Sciatic nerve (tissue), 2 donors: ENCODE data around the gene ACMSD. TPM values are rescaled to one million over a fixed set of nuclear protein-coding genes. Genes with fewer than 3 reads are reported as not detected.
"Not testable (repeated sequence)": the region's sequence is repeated elsewhere in the genome, so short reads cannot be mapped to it uniquely, and the experiment has no call there.

Experiments used
- ATAC-seq: fragments of 200-7000 bp; cut with Tn5 transposase; one replicate; pipeline ENCODE4 v1.9.1; 2020; ENCODE audit warnings: mild to moderate bottlenecking, moderate library complexity
- DNase-seq: peaks from one replicate; pipeline ENCODE4 v3.0.0-alpha.2; 2020; ENCODE audit warnings: low spot score
- intact Hi-C: fragments of 100-400 bp; cut with DNase I; formaldehyde crosslinking; loops from one replicate; pipeline ENCODE4 v1.14.2; 2022
- total RNA-seq: library from RNA; stranded (reverse); fragmentation: NEBNext Ultra II Directional; extraction: Animal tissue kit (Norgen Biotek cat#: 25700); gene quantifications from one replicate; pipeline ENCODE4 v1.2.1, GENCODE V29; 2021
- donor health status: DM: no; HTN: no; CAD: no.
- donor health status: DM: no; HTN: no; CAD: no.

The ACMSD gene
- total RNA-seq, 1 donor from 2014 or later: not detected

GRCh38 chr2:134845719-134846118 is 7.3 kb downstream of the ACMSD start:
- no peak for ATAC-seq
- DNase-seq: no peak
- intact Hi-C loops: no loop called here

GRCh38 chr2:134846213-134846612 is 7.8 kb downstream of the ACMSD start:
- ATAC-seq: no peak
- DNase-seq: no peak
- intact Hi-C loops: no loop called here

GRCh38 chr2:134847582-134847981 is 9.2 kb downstream of the ACMSD start:
- DNase-seq, intact Hi-C loops, ATAC-seq: not testable (repeated sequence)

GRCh38 chr2:134852518-134852917 is 14.1 kb downstream of the ACMSD start:
- no peak for ATAC-seq
- intact Hi-C loops: no loop called here
- DNase-seq: no peak

DNA sequence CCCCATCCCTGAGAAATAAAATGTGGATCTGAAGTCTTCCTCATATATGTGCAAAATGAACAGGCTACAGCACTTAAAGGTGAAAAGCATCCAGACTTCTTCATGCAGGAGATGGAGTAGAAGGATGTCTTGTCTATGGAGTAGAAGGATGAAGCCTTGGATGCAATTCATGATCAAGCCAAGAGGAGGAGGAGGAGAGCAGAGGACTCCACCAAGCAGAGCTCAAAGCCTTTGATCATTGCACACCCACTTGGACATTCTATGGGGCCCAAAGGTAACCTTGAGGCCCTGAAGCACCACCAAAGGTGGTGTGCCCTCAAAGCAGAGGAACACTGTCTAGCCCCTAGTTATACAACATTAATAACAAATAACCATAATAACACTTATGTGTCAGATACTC is 17.3 kb downstream of the ACMSD start:
- no peak for ATAC-seq
- DNase-seq: no peak
- intact Hi-C loops: no loop called here

GRCh38 chr2:134858245-134858644 is 19.8 kb downstream of the ACMSD start:
- intact Hi-C loops: no loop called here
- ATAC-seq (no peak), DNase-seq (no peak)

DNA sequence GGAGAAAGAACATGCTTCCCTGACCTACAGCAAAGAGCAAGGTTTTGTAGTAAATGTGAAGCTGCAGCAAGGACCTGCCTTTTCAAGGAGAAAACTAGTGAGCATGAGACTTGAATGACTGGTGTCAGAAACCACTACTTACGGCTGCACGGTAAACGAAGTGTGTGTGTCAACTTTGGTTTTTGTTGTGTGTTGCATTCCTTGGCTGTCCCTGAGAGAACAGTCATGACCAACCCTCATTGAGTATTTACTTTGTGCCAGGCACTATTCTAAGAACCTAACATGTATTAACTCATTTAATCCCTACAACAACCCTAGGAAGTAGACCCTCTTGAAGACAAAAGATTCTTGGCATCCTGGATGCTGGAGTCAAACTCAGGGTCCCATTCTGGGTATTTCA is 22.8 kb downstream of the ACMSD start:
- no peak for DNase-seq
- intact Hi-C loops: no loop called here
- ATAC-seq: no peak

- no peak for DNase-seq
- intact Hi-C loops: no loop called here
- no peak for ATAC-seq
Observed at GRCh38 chr2:134862069-134862468, 23.7 kb downstream of the ACMSD start.

DNA sequence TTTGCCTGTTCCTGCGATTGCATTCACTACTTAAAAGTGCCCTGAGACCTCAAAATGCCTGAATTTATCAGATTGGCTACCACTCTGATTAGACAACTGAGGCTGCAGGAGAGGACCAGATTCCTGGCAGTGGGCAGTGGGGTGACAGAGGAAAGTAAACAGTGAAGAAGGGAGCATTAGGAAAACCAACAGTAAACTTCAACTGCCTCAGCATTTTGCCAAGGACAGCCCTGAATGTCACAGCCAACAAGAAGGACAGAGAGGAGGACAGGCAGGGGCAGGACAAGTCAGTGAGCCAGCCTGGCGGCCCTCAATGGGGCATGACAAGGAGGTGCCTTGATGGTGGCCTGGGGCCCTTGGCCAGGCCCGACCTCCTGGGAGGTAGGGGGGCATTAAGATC is 24.3 kb downstream of the ACMSD start:
- DNase-seq (no peak), ATAC-seq (no peak)
- intact Hi-C loops: no loop called here

GRCh38 chr2:134863446-134863845 is 25.0 kb downstream of the ACMSD start:
- no peak for ATAC-seq
- intact Hi-C loops: no loop called here
- no peak for DNase-seq

- DNase-seq (no peak), ATAC-seq (no peak)
- intact Hi-C loops: no loop called here
Observed at GRCh38 chr2:134865067-134865787, 26.8 kb downstream of the ACMSD start.

GRCh38 chr2:134866498-134867099 is 28.2 kb downstream of the ACMSD start:
- intact Hi-C loops: no loop called here
- no peak for ATAC-seq
- DNase-seq: no peak

GRCh38 chr2:134869946-134870736 is 31.7 kb downstream of the ACMSD start:
- ATAC-seq: no peak
- intact Hi-C loops: no loop called here
- DNase-seq: no peak

- intact Hi-C loops: no loop called here
- no peak for ATAC-seq
- DNase-seq: no peak
Observed at GRCh38 chr2:134873152-134873551, 34.7 kb downstream of the ACMSD start.

GRCh38 chr2:134875309-134875708 is 36.9 kb downstream of the ACMSD start:
- no peak for DNase-seq
- ATAC-seq: no peak
- intact Hi-C loops: no loop called here

DNA sequence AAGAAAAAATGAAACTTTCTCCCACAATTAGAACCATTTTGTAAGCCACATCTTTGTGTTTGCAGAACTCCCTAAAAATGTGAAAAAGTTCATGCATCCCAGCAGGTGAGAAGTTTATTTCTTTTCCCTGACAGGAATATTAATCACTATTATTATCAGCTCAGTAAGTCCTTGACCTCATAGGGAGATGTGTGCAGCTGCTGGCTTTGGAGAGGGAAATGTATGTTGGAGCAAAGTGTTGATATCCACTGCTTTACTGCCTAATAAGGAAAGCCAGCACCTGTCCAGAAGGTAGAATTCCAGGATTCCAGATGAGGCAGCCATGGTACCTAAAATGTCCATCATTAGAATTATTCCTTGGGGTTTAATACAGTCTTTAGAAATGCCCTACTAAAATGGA is 44.4 kb downstream of the ACMSD start:
- ATAC-seq (no peak), DNase-seq (no peak)
- intact Hi-C loops: no loop called here

DNA sequence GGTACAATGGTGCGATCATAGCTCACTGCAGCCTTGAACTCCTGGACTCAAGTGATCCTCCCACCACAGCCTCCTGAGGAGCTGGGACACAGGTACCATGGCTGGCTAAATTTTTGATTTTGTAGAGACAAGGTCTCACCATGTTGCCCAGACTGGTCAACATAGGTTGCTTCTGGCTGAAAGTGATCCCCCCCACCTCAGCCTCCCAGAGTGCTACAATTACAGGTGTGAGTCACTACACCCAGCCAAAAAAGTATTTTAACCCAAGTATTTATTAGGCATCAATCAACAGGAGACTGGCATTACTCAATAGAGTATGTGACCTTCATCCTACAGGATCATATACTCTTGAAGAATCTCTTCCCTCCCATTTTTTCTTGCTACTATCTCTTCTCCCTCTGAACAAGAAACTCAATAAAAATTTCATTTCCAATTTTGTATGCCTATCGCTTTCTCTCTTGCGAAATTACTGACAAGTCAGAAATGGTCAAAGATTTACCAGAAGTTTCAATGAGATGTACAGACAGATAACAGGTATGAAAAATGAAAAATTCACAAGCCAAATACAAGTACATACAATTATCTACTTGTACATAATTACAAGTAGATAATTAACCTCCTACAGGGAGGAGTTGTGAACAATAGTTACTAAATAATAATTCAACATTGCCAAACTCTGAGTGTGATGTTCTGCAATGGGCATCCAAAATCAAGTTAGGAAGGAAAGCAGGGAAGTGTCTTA is 45.3 kb downstream of the ACMSD start:
- intact Hi-C loops: no loop called here
- no peak for ATAC-seq
- no peak for DNase-seq

- DNase-seq (no peak), ATAC-seq (no peak)
- intact Hi-C loops: no loop called here
Observed at GRCh38 chr2:134884435-134884834, 46.0 kb downstream of the ACMSD start.

DNA sequence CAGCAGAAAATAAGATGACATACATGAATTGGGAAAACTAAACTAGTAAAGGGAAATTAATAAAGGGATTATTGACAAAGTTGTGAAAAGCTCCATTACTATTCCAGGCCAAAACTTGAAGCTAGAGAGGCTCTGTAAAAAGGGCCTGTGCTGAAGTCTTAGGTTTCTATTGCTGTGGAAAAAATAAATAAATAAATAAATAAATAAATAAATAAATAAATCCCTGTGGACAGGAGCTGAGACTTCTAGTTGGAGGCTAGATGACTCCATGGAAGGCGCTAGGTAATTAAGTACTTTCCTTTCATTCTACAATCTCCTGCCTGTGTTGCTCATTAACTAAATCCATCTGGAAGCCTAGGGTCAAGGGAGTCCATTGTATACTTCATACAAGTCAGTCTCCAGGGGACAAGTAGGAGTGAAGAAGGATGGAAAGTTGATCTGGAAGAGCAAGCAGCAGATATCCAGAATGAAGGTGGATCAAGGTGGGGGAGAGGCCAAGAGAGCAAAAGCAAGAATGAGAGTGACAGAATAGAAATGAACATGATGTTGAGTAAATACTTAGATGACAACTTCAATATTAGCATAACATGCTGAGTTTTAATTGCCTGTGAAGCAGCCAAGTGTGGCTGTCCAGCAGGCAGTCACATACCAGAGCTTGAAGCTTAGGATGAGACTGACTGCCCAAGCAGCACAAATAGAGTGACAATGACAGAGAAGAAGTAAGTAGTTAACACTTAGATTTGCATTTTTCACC is 54.0 kb downstream of the ACMSD start:
- ATAC-seq: no peak
- no peak for DNase-seq
- intact Hi-C loops: no loop called here
